HepG2 (cell line): ENCODE data around the gene TUFM. TPM values are rescaled to one million over a fixed set of nuclear protein-coding genes. Genes with fewer than 3 reads are reported as not detected.

ENCODE experiments used
- DPF2 ChIP-seq: sonication (generic); formaldehyde crosslinking; IDR thresholded peaks from 2 replicates; pipeline ENCODE4 v1.4.0; 2020; ENCODE audit warnings: mild to moderate bottlenecking, low read depth, missing genetic modification reagents, borderline replicate concordance
- GRHL1 ChIP-seq: sonication (generic); formaldehyde crosslinking; conservative IDR thresholded peaks from 2 replicates; pipeline ENCODE4 v1.8.0; 2022; ENCODE audit warnings: missing genetic modification reagents
- JUNB ChIP-seq: sonication (generic); formaldehyde crosslinking; IDR thresholded peaks from 2 replicates; pipeline ENCODE4 v1.8.0; 2022; ENCODE audit warnings: missing genetic modification reagents, mild to moderate bottlenecking, borderline replicate concordance
- KAT8 ChIP-seq: IDR thresholded peaks from 2 replicates; pipeline ENCODE4 v1.6.1; 2016; ENCODE audit warnings: missing genetic modification reagents, missing compliant biosample characterization
- MAX ChIP-seq: IDR thresholded peaks from 2 replicates; pipeline ENCODE4 v1.6.1; 2012; ENCODE audit warnings: inconsistent platforms
- NFATC3 ChIP-seq: sonication (generic); formaldehyde crosslinking; IDR thresholded peaks from 2 replicates; pipeline ENCODE4 v1.5.1; 2020; ENCODE audit warnings: mild to moderate bottlenecking, missing genetic modification reagents
- POGK ChIP-seq: sonication (generic); formaldehyde crosslinking; conservative IDR thresholded peaks from 2 replicates; pipeline ENCODE4 v1.8.0; 2022; ENCODE audit warnings: mild to moderate bottlenecking, moderate library complexity, missing genetic modification reagents
- XBP1 ChIP-seq: sonication (generic); formaldehyde crosslinking; IDR thresholded peaks from 2 replicates; pipeline ENCODE4 v1.5.0; 2020; ENCODE audit warnings: missing genetic modification reagents
- ZNF24 ChIP-seq: fragments of 450-650 bp; IDR thresholded peaks from 2 replicates; pipeline ENCODE4 v1.6.1; 2017; ENCODE audit warnings: antibody characterized with exemption, mild to moderate bottlenecking
- ZNF280D ChIP-seq: sonication (generic); formaldehyde crosslinking; IDR thresholded peaks from 2 replicates; pipeline ENCODE4 v1.5.1; 2020; ENCODE audit warnings: mild to moderate bottlenecking, missing genetic modification reagents
- ZNF572 ChIP-seq: sonication (generic); formaldehyde crosslinking; IDR thresholded peaks from 2 replicates; pipeline ENCODE4 v1.5.1; 2020; ENCODE audit warnings: mild to moderate bottlenecking, missing genetic modification reagents
- ZNF605 ChIP-seq: sonication (generic); formaldehyde crosslinking; IDR thresholded peaks from 2 replicates; pipeline ENCODE4 v1.8.0; 2022; ENCODE audit warnings: mild to moderate bottlenecking, missing genetic modification reagents
- ZNF670 ChIP-seq: sonication (generic); formaldehyde crosslinking; IDR thresholded peaks from 2 replicates; pipeline ENCODE4 v1.8.0; 2022; ENCODE audit warnings: mild to moderate bottlenecking, missing genetic modification reagents, borderline replicate concordance
- polyA plus RNA-seq, 8 experiments: library from polyadenylated mRNA; depleted of rRNA in 3 of 8; stranded (reverse) in 7 of 8; unstranded in 1 of 8; fragments of >200 nt; fragmentation: Illumina TruSeq in 4 of 8; extraction: Trizol in 4 of 8; gene quantifications; 2 replicates each; pipeline versions ENCODE4 v1.2.1 to v1.2.3, GENCODE V29; 2011 to 2016; ENCODE audit warnings: low read depth in 4 of 8, missing spikeins in 1 of 8, mixed read lengths in 1 of 8; ENCODE audit not compliant: insufficient read depth in 1 of 8
- total RNA-seq, 5 experiments: library from RNA; depleted of rRNA; stranded (reverse); fragments of >200 nt; fragmentation: Illumina TruSeq; extraction: Trizol; gene quantifications; 2 replicates each; pipeline ENCODE4 v1.2.3, GENCODE V29; 2016; ENCODE audit warnings: low read depth in 1 of 5

The TUFM gene
- total and polyA plus RNA-seq, 2 of the 13 experiments (the other 11 are each of a cell fraction or from before 2014, with no cell fraction given): 206 to 298 TPM

- TF ChIP-seq POGK (CRISPR knock-in tag) (no peak), NFATC3 (no peak), KAT8 (no peak), DPF2 (no peak), ZNF670 (CRISPR knock-in tag) (no peak), ZNF605 (no peak), MAX (no peak; the same call in 1 of the 2 replicates), XBP1 (CRISPR knock-in tag) (no peak), ZNF280D (CRISPR knock-in tag) (no peak), ZNF572 (peak; percentile 96; the same call in 1 of the 2 replicates), GRHL1 (CRISPR knock-in tag) (no peak), ZNF24 (no peak), JUNB (CRISPR knock-in tag) (no peak)
Measured at GRCh38 chr16:28845761-28846079, 428 bp downstream of the TUFM start (continued).
